HEK293 (cell line): Measurements from ENCODE around the gene RSBN1L.

ENCODE experiments used
- ATF2 ChIP-seq: fragments of 450-650 bp; formaldehyde crosslinking; IDR thresholded peaks from 2 replicates; pipeline ENCODE4 v1.5.1; 2016; ENCODE audit warnings: missing biosample characterization, missing genetic modification characterization, low read depth
- KLF1 ChIP-seq: fragments of 450-650 bp; formaldehyde crosslinking; IDR thresholded peaks from 2 replicates; pipeline ENCODE4 v1.5.1; 2016; ENCODE audit warnings: missing biosample characterization, missing genetic modification characterization
- SETDB1 ChIP-seq: IDR thresholded peaks from one replicate; pipeline ENCODE4 v1.6.1; 2017; ENCODE audit warnings: mild to moderate bottlenecking, low read length, moderate library complexity, mixed read lengths; ENCODE audit not compliant: insufficient read length
- SP3 ChIP-seq: fragments of 450-650 bp; formaldehyde crosslinking; IDR thresholded peaks from 2 replicates; pipeline ENCODE4 v1.5.1; 2016; ENCODE audit warnings: missing biosample characterization, missing genetic modification characterization
- TCF7L2 ChIP-seq: IDR thresholded peaks from 2 replicates; pipeline ENCODE4 v1.6.1; 2011; ENCODE audit warnings: low read depth, mild to moderate bottlenecking, inconsistent platforms, low read length, moderate library complexity, borderline replicate concordance
- YY1 ChIP-seq: fragments of 450-650 bp; formaldehyde crosslinking; IDR thresholded peaks from 2 replicates; pipeline ENCODE4 v1.5.1; 2018; ENCODE audit warnings: missing biosample characterization, missing genetic modification characterization
- ZBTB48 ChIP-seq: fragments of 450-650 bp; formaldehyde crosslinking; IDR thresholded peaks from 2 replicates; pipeline ENCODE4 v1.5.1; 2016; ENCODE audit warnings: missing biosample characterization, missing genetic modification characterization
- ZEB2 ChIP-seq: fragments of 450-650 bp; formaldehyde crosslinking; IDR thresholded peaks from 2 replicates; pipeline ENCODE4 v1.5.1; 2016; ENCODE audit warnings: missing biosample characterization, missing genetic modification characterization
- ZNF24 ChIP-seq: fragments of 450-650 bp; formaldehyde crosslinking; IDR thresholded peaks from 2 replicates; pipeline ENCODE4 v1.5.1; 2016; ENCODE audit warnings: missing biosample characterization, missing genetic modification characterization
- ZNF366 ChIP-seq: fragments of 450-650 bp; formaldehyde crosslinking; conservative IDR thresholded peaks from 2 replicates; pipeline ENCODE4 v1.5.1; 2016; ENCODE audit warnings: missing biosample characterization, missing genetic modification characterization
- ZNF549 ChIP-seq: fragments of 450-650 bp; IDR thresholded peaks from 2 replicates; pipeline ENCODE4 v1.5.1; 2018; ENCODE audit warnings: missing biosample characterization, missing genetic modification characterization, mild to moderate bottlenecking, inconsistent platforms, moderate library complexity
- TF ChIP-seq, protein P1 (sequence below): fragments of 450-650 bp; formaldehyde crosslinking; IDR thresholded peaks from 2 replicates; pipeline ENCODE4 v1.5.1; 2016; ENCODE audit warnings: missing biosample characterization, missing genetic modification characterization

GRCh38 chr7:77738382-77738781 is 42.1 kb downstream of the RSBN1L start:
- no peak for TF ChIP-seq ZBTB48 (tag by site-specific recombination)
- TF ChIP-seq, protein P1, sequence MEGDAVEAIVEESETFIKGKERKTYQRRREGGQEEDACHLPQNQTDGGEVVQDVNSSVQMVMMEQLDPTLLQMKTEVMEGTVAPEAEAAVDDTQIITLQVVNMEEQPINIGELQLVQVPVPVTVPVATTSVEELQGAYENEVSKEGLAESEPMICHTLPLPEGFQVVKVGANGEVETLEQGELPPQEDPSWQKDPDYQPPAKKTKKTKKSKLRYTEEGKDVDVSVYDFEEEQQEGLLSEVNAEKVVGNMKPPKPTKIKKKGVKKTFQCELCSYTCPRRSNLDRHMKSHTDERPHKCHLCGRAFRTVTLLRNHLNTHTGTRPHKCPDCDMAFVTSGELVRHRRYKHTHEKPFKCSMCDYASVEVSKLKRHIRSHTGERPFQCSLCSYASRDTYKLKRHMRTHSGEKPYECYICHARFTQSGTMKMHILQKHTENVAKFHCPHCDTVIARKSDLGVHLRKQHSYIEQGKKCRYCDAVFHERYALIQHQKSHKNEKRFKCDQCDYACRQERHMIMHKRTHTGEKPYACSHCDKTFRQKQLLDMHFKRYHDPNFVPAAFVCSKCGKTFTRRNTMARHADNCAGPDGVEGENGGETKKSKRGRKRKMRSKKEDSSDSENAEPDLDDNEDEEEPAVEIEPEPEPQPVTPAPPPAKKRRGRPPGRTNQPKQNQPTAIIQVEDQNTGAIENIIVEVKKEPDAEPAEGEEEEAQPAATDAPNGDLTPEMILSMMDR, result no peak
- TF ChIP-seq ZNF366 (tag by site-specific recombination), result no peak
- TF ChIP-seq TCF7L2, result no peak
- no peak for TF ChIP-seq ATF2 (tag by site-specific recombination)
- no peak for TF ChIP-seq KLF1 (tag by site-specific recombination)
- TF ChIP-seq SP3 (tag by site-specific recombination), result no peak
- TF ChIP-seq SETDB1, result no peak
- TF ChIP-seq ZNF549 (tag by site-specific recombination), result no peak
- no peak for TF ChIP-seq ZEB2 (tag by site-specific recombination)
- TF ChIP-seq YY1 (tag by site-specific recombination), result no peak
- TF ChIP-seq ZNF24 (tag by site-specific recombination), result no peak
